WERI-Rb-1 (cell line): ENCODE data around the gene ECE2.
A peak's percentile ranks its signal among the peaks of the same experiment; 100 is the strongest.

Experiments
- DNase-seq: peaks from one replicate; pipeline ENCODE4 v3.0.0-alpha.2; 2020
- H3K27ac ChIP-seq: fragments of 250-450 bp; sonication (Bioruptor Pico); 2 replicates; pipeline ENCODE4 v1.5.1; 2020; ENCODE audit warnings: mild to moderate bottlenecking, moderate library complexity
- H3K27me3 ChIP-seq: fragments of 250-450 bp; sonication (Bioruptor Pico); 2 replicates; pipeline ENCODE4 v1.5.1; 2021; ENCODE audit warnings: mild to moderate bottlenecking, low read depth, moderate library complexity; ENCODE audit not compliant: insufficient read depth, severe bottlenecking
- H3K36me3 ChIP-seq: fragments of 250-450 bp; sonication (Bioruptor Pico); 2 replicates; pipeline ENCODE4 v1.5.1; 2020; ENCODE audit warnings: mild to moderate bottlenecking, moderate library complexity
- H3K4me3 ChIP-seq: 2 replicates; pipeline ENCODE4 v1.5.1; 2011; ENCODE audit warnings: low read depth, mild to moderate bottlenecking, control low read depth, low read length
- H3K9me3 ChIP-seq: fragments of 250-450 bp; sonication (Bioruptor Pico); 2 replicates; pipeline ENCODE4 v1.5.1; 2021; ENCODE audit warnings: mild to moderate bottlenecking, moderate library complexity; ENCODE audit not compliant: severe bottlenecking
- TF ChIP-seq, protein P1 (sequence below): IDR thresholded peaks from 2 replicates; pipeline ENCODE4 v1.5.1; 2011; ENCODE audit warnings: low read depth, mild to moderate bottlenecking, control low read depth, inconsistent platforms, low read length

ECE2 gene

GRCh38 chr3:184230603-184231528, 45.0 kb upstream of the ECE2 start:
- Histone ChIP-seq H3K36me3 (no peaks in the 10 kb centered on the region), H3K27me3 (peaks cover 4% of the 10 kb centered on the region), H3K9me3 (no peaks in the 10 kb centered on the region), H3K4me3 (peak overlapping the region; percentile 73), H3K27ac (no peak overlapping the region)
- DNase-seq: no peak
- TF ChIP-seq, protein P1, sequence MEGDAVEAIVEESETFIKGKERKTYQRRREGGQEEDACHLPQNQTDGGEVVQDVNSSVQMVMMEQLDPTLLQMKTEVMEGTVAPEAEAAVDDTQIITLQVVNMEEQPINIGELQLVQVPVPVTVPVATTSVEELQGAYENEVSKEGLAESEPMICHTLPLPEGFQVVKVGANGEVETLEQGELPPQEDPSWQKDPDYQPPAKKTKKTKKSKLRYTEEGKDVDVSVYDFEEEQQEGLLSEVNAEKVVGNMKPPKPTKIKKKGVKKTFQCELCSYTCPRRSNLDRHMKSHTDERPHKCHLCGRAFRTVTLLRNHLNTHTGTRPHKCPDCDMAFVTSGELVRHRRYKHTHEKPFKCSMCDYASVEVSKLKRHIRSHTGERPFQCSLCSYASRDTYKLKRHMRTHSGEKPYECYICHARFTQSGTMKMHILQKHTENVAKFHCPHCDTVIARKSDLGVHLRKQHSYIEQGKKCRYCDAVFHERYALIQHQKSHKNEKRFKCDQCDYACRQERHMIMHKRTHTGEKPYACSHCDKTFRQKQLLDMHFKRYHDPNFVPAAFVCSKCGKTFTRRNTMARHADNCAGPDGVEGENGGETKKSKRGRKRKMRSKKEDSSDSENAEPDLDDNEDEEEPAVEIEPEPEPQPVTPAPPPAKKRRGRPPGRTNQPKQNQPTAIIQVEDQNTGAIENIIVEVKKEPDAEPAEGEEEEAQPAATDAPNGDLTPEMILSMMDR: no peak

- no peaks in the 10 kb centered on the region for H3K9me3 ChIP-seq
- TF ChIP-seq, protein P1: no peak
- H3K36me3 ChIP-seq: no peaks in the 10 kb centered on the region
- peaks cover 4% of the 10 kb centered on the region for H3K27me3 ChIP-seq
- DNase-seq: no peak
- no peak overlapping the region for H3K27ac ChIP-seq
- no peak overlapping the region for H3K4me3 ChIP-seq
Measured at GRCh38 chr3:184231671-184232070, 44.2 kb upstream of the ECE2 start.

DNA sequence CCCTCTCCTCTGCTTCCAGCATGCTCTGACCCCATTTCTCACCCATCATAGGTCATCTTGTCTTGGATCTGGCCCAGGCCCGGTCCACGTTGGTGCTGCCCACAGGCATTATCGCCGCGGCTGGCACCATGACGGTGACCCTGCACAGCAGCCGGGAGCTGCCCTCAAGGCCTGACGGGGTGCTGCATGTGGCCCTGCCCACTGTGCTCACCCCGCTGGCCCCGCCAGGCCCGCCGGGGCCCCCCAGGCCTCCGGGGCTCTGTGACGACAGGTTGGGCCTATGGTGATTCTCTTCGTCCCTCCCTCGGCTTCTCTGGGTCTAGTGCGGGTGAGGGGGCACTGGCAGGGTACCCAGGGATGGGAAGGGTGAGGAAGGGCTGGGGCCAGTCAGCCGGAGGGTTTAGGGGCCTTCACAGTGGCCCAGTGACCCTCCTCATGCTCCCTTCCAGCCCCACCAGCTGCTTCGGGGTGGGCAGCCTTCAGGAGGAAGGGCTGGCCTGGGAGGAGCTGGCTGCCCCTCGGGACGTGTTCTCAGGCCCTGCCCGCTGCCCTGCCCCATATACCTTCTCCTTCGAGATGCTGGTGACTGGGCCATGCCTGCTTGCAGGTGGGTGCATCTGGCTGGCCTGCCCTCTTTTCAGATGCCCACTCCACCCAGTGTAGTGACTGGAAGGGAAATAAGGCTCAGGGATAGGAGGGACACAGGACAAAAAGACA, 42.5 kb upstream of the ECE2 start:
- DNase-seq: no peak
- Histone ChIP-seq H3K9me3 (no peaks in the 10 kb centered on the region), H3K4me3 (no peak overlapping the region), H3K36me3 (no peaks in the 10 kb centered on the region), H3K27ac (no peak overlapping the region), H3K27me3 (peaks cover 4% of the 10 kb centered on the region)
- TF ChIP-seq, protein P1: no peak

GRCh38 chr3:184234224-184234623, 41.6 kb upstream of the ECE2 start:
- no peaks in the 10 kb centered on the region for H3K9me3 ChIP-seq
- peak overlapping the region; percentile 68 for H3K27ac ChIP-seq
- TF ChIP-seq, protein P1: peak; percentile 27; the same call in 1 of the 2 replicates
- no peaks in the 10 kb centered on the region for H3K36me3 ChIP-seq
- peak; percentile 71 for DNase-seq
- no peak overlapping the region for H3K4me3 ChIP-seq
- H3K27me3 ChIP-seq: peaks cover 4% of the 10 kb centered on the region

DNA sequence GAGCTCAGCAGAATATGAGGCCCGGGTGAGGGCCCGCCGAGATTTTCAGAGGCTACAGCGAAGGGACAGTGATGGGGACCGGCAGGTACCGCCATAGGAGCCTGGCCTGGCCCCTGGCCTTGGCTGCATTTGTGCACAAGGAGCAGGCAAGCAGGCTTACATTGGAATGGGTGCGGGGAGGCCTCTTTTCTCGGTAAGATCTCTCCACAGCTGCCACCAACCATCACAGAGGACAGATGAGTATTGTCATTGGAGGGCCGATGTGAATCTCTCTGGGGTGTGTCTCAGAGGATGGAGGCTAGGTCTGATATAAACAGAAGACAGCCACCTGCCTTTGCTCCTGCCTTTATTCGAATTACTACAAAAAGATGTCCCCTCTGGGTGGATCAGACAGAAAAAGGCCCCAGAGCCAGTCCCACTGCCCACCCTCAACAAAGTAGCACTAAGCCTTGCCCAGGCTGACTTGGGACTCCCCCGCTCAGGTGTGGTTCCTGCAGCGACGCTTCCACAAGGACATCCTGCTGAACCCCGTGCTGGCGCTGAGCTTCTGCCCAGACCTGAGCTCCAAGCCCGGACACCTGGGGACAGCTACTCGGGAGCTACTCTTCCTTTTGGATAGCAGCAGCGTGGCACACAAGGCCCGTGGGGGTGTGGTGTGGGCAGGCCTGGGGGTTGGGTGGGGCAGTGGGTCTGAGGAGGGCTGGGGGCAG, 41.0 kb upstream of the ECE2 start:
- Histone ChIP-seq H3K4me3 (no peak overlapping the region), H3K36me3 (no peaks in the 10 kb centered on the region), H3K27me3 (peaks cover 4% of the 10 kb centered on the region), H3K9me3 (no peaks in the 10 kb centered on the region), H3K27ac (peak overlapping the region; percentile 68)
- TF ChIP-seq, protein P1: no peak
- no peak for DNase-seq
